ENCODE results near the gene CACNA1C.

The CACNA1C gene

GRCh38 chr12:2654311-2654710, 601.5 kb downstream of the CACNA1C start:
- no peak for TF ChIP-seq ZFX (IDR thresholded peaks at IDR 0.05)
- TF ChIP-seq, protein P1, sequence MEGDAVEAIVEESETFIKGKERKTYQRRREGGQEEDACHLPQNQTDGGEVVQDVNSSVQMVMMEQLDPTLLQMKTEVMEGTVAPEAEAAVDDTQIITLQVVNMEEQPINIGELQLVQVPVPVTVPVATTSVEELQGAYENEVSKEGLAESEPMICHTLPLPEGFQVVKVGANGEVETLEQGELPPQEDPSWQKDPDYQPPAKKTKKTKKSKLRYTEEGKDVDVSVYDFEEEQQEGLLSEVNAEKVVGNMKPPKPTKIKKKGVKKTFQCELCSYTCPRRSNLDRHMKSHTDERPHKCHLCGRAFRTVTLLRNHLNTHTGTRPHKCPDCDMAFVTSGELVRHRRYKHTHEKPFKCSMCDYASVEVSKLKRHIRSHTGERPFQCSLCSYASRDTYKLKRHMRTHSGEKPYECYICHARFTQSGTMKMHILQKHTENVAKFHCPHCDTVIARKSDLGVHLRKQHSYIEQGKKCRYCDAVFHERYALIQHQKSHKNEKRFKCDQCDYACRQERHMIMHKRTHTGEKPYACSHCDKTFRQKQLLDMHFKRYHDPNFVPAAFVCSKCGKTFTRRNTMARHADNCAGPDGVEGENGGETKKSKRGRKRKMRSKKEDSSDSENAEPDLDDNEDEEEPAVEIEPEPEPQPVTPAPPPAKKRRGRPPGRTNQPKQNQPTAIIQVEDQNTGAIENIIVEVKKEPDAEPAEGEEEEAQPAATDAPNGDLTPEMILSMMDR (conservative IDR thresholded peaks at IDR 0.05) = no peak

DNA sequence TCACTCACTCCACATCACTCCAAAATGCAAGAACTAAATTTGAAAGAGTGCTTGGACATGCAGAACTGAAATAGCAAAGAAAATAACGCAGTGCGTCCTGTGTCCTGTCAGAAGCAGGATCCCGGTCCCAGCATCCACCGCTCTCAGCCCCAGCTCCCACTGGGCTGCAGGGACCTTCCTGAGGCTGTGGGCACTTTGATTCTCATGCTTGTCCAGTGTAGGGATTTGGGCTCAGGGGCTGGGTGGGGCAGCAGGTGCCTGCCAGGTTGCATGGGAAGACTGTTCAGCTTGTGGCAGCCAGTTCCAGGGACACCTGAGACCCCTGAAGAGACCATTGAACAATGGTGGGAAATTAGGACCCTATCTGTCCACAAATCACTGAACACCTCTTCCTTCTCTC, 602.0 kb downstream of the CACNA1C start:
- TF ChIP-seq ZFX (IDR thresholded peaks at IDR 0.05) = no peak
- TF ChIP-seq, protein P1 (conservative IDR thresholded peaks at IDR 0.05) = no peak
- H3K27ac ChIP-seq = no peak overlapping the region

More at GRCh38 chr12:2654311-2654710, 601.5 kb downstream of the CACNA1C start:
- no peak overlapping the region for H3K27ac ChIP-seq

DNA sequence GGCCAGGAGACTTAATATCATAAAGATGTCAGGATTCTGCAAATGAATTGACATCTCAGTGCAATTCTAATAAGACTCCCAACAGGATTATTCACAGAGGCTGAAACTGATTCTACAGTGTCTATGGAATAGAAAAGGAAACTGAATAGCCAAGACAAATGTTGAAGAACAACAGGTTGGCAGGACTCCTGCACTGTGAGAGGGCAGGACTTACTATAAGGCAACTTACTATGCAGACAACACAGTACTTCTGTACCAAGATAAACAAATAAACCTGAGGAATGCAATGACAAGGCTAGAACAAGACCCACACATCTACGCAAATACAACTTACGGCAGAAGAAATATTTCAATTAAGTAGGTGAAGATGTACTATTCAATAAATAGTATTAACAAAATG, 609.7 kb downstream of the CACNA1C start:
- no peak overlapping the region for H3K27ac ChIP-seq
- TF ChIP-seq, protein P1 (conservative IDR thresholded peaks at IDR 0.05) = no peak
- no peak for TF ChIP-seq ZFX (IDR thresholded peaks at IDR 0.05)

GRCh38 chr12:2664721-2665577, 612.2 kb downstream of the CACNA1C start:
- no peak overlapping the region for H3K27ac ChIP-seq
- TF ChIP-seq ZFX (IDR thresholded peaks at IDR 0.05) = no peak

DNA sequence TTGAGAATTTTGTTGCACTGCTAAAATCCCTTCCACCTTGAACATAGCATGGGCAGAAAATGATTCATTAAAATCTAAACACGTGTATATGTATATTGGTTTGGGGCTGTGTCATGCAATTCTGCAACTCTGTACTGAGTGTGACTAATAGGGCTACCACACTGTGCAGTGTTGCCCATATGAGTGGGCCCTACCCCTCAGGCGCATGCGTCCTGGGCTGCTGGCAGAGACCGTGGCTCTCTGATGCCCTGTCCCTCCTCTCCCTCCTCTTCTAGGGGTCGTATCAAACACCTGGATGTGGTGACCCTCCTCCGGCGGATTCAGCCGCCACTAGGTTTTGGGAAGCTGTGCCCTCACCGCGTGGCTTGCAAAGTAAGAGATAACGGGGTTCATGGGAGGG, 613.6 kb downstream of the CACNA1C start:
- H3K27ac ChIP-seq = no peak overlapping the region
- TF ChIP-seq, protein P1 (conservative IDR thresholded peaks at IDR 0.05) = no peak
- TF ChIP-seq ZFX (IDR thresholded peaks at IDR 0.05) = no peak

DNA sequence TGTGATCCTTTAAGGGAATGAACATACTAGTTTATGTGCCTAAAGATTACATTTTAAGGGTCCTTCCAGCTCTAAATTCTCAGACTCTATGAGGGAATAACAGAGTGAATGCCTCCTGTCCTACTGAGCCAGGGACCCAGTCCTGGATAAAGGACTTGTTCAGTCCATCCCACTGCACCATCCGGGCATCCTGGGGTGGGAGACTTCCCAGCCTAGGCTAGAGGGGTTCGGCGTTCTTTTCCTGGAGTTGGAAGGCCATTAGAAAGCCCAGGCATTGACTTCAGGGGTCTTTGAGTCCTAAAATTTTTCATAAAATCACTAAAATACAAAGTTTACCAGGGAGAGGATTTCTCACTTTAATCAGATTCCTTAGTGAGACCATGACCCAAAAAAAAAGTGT, 614.1 kb downstream of the CACNA1C start:
- H3K27ac ChIP-seq = no peak overlapping the region
- TF ChIP-seq ZFX (IDR thresholded peaks at IDR 0.05) = no peak
- TF ChIP-seq, protein P1 (conservative IDR thresholded peaks at IDR 0.05) = no peak

- H3K27ac ChIP-seq = no peak overlapping the region
- TF ChIP-seq, protein P1 (conservative IDR thresholded peaks at IDR 0.05) = no peak
- TF ChIP-seq ZFX (IDR thresholded peaks at IDR 0.05) = no peak
These were observed 615.1 kb downstream of the CACNA1C start for GRCh38 chr12:2667716-2668440.

Data from C4-2B (cell line).